Measurements from ENCODE around the gene ADAM30.

- TF ChIP-seq CTCF (conservative IDR thresholded peaks at IDR 0.05; ENCODE audit: low read length) (no peak), EZH2phosphoT487 (IDR thresholded peaks at IDR 0.05; ENCODE audit: borderline replicate concordance, low read depth, low read length) (no peak)
Measured at GRCh38 chr1:119882132-119883049, 13.9 kb downstream of the ADAM30 start.
